Left ventricle myocardium inferior (tissue), 1 donor: Measurements from ENCODE around the gene EPHB3. TPM values are rescaled to one million over a fixed set of nuclear protein-coding genes. Genes with fewer than 3 reads are reported as not detected.

ENCODE experiments used
- DNase-seq: peaks from one replicate; pipeline ENCODE4 v3.0.0-alpha.2; 2020
- H3K27ac ChIP-seq: fragments of 200-600 bp; replicated peaks from 2 replicates; pipeline ENCODE4 v1.8.0; 2021
- H3K27me3 ChIP-seq: fragments of 200-600 bp; 2 replicates; pipeline ENCODE4 v1.8.0; 2021; ENCODE audit warnings: low read depth
- H3K36me3 ChIP-seq: fragments of 200-600 bp; 2 replicates; pipeline ENCODE4 v1.8.0; 2021
- H3K4me1 ChIP-seq: fragments of 200-600 bp; 2 replicates; pipeline ENCODE4 v1.8.0; 2021
- H3K4me3 ChIP-seq: fragments of 200-600 bp; 2 replicates; pipeline ENCODE4 v1.8.0; 2021; ENCODE audit warnings: mild to moderate bottlenecking, moderate library complexity
- H3K9me3 ChIP-seq: fragments of 200-600 bp; replicated peaks from 2 replicates; pipeline ENCODE4 v1.8.0; 2021
- intact Hi-C: fragments of 100-400 bp; cut with micrococcal nuclease; formaldehyde crosslinking; loops from one replicate; pipeline ENCODE4 v1.11.0; 2022
- total RNA-seq: library from RNA; stranded (reverse); fragmentation: NEBNext Ultra II Directional; extraction: Animal tissue kit (Norgen Biotek cat#: 25700); gene quantifications from one replicate; pipeline ENCODE4 v1.2.1, GENCODE V29; 2021
- TF ChIP-seq, protein P1 (sequence below): fragments of 200-600 bp; IDR thresholded peaks from 2 replicates; pipeline ENCODE4 v1.8.0; 2021; ENCODE audit warnings: antibody characterized with exemption, mild to moderate bottlenecking, borderline replicate concordance
- donor health status: DM: no; HTN: yes; CAD: no; lungs with severe emphysema.

EPHB3 gene
- total RNA-seq, 1 donor from 2014 or later = 5.0 TPM

DNA sequence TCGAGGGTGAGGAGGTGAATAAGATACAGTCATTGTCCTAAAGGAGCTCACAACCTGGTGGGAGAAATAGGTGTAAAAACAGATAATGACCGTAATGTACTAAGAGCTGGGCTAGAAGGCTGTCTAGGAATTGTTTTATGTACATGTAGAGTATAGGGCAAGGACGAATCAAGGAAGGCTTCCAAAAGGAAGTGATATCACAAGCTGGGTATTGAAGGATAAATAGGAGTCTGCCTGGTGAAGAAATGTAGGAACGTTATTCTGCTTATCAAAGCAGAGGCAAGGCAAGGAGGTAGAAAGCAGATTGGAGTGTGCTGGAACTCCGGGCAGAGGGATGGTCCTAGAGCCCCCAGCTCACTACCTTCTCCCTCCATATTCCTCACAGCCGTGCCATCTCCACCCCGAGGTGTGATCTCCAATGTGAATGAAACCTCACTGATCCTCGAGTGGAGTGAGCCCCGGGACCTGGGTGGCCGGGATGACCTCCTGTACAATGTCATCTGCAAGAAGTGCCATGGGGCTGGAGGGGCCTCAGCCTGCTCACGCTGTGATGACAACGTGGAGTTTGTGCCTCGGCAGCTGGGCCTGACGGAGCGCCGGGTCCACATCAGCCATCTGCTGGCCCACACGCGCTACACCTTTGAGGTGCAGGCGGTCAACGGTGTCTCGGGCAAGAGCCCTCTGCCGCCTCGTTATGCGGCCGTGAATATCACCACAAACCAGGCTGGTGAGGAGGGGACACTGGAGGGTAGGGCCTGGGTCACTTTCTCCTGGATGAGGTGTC lies 15.1 kb downstream of the EPHB3 start:
- TF ChIP-seq, protein P1, sequence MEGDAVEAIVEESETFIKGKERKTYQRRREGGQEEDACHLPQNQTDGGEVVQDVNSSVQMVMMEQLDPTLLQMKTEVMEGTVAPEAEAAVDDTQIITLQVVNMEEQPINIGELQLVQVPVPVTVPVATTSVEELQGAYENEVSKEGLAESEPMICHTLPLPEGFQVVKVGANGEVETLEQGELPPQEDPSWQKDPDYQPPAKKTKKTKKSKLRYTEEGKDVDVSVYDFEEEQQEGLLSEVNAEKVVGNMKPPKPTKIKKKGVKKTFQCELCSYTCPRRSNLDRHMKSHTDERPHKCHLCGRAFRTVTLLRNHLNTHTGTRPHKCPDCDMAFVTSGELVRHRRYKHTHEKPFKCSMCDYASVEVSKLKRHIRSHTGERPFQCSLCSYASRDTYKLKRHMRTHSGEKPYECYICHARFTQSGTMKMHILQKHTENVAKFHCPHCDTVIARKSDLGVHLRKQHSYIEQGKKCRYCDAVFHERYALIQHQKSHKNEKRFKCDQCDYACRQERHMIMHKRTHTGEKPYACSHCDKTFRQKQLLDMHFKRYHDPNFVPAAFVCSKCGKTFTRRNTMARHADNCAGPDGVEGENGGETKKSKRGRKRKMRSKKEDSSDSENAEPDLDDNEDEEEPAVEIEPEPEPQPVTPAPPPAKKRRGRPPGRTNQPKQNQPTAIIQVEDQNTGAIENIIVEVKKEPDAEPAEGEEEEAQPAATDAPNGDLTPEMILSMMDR = no peak
- Histone ChIP-seq H3K4me3 (no peak overlapping the region), H3K36me3 (peaks cover 17% of the 10 kb centered on the region), H3K27me3 (peaks cover 3% of the 10 kb centered on the region), H3K4me1 (peaks cover under 1% of the 10 kb centered on the region), H3K27ac (no peak overlapping the region), H3K9me3 (no peaks in the 10 kb centered on the region)
- intact Hi-C loops = no loop called here
- DNase-seq = no peak

DNA sequence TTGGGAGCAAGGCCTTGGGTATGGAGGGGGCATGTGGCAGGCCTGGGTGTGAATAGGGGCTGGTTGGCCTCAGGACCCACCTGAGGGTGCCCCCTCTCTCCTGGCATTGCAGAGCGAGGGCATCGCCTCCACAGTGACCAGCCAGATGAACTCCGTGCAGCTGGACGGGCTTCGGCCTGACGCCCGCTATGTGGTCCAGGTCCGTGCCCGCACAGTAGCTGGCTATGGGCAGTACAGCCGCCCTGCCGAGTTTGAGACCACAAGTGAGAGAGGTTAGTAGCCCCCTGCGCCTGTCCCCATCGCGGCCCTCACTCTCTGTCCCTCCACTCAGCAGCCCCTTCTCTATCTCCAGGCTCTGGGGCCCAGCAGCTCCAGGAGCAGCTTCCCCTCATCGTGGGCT lies 16.0 kb downstream of the EPHB3 start:
- DNase-seq = no peak
- no peak overlapping the region for H3K27ac ChIP-seq
- no peak overlapping the region for H3K4me3 ChIP-seq
- H3K4me1 ChIP-seq = peaks cover 9% of the 10 kb centered on the region
- intact Hi-C loops = no loop called here
- H3K27me3 ChIP-seq = peaks cover 5% of the 10 kb centered on the region
- H3K36me3 ChIP-seq = peaks cover 17% of the 10 kb centered on the region
- no peaks in the 10 kb centered on the region for H3K9me3 ChIP-seq
- TF ChIP-seq, protein P1 = no peak

DNA sequence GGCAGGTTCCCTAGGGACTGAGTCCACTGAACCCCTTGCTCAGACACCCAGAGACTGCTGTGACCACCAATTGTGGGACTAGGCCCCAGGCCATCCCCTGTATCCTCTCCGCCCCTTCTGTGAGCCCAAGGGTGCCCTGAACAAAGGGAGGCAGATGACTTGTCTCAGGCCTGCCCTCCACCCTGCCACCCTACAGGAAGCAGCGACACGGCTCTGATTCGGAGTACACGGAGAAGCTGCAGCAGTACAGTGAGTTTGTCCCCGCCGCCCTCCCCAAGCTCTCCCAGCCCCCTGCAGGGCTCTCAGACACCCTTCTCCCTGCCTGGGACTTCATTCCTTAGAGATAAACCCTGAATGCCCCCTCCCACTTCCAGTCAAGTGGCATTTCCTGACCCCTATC lies 16.6 kb downstream of the EPHB3 start:
- H3K27ac ChIP-seq = no peak overlapping the region
- no peak overlapping the region for H3K4me3 ChIP-seq
- no peaks in the 10 kb centered on the region for H3K9me3 ChIP-seq
- no peak for DNase-seq
- intact Hi-C loops = no loop called here
- peaks cover 13% of the 10 kb centered on the region for H3K36me3 ChIP-seq
- H3K4me1 ChIP-seq = peaks cover 16% of the 10 kb centered on the region
- H3K27me3 ChIP-seq = peaks cover 5% of the 10 kb centered on the region
- TF ChIP-seq, protein P1 = no peak

DNA sequence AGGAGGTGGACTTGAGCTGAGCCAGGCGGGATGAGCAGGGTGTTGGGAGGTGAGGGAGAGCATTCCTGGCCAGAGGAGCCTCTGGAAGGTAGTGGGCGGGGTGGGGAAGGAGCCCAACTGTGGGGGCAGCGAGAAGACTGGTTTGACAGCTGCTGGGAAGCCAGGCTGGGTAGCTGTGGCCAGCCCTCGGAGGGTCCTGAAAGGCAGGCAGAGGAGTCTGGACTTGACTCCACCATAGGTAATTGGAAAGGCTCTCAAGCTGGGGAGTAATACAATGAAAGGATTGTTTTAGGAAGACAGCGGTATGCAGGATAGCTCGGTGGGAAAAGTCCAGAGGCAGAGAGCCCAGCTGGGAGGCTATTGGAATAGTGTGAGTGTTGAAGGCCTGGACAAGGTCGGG lies 17.2 kb downstream of the EPHB3 start:
- Histone ChIP-seq H3K4me3 (no peak overlapping the region), H3K9me3 (no peaks in the 10 kb centered on the region), H3K27ac (no peak overlapping the region), H3K4me1 (peaks cover 22% of the 10 kb centered on the region), H3K36me3 (peaks cover 13% of the 10 kb centered on the region), H3K27me3 (peaks cover 5% of the 10 kb centered on the region)
- no peak for DNase-seq
- intact Hi-C loops = no loop called here
- TF ChIP-seq, protein P1 = no peak

DNA sequence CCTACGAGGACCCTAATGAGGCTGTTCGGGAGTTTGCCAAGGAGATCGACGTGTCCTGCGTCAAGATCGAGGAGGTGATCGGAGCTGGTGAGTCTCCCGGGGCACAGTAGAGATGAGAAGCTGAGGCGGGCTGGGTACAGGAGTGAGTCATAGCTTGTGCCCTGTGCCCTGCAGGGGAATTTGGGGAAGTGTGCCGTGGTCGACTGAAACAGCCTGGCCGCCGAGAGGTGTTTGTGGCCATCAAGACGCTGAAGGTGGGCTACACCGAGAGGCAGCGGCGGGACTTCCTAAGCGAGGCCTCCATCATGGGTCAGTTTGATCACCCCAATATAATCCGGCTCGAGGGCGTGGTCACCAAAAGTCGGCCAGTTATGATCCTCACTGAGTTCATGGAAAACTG lies 17.9 kb downstream of the EPHB3 start:
- intact Hi-C loops = no loop called here
- H3K36me3 ChIP-seq = peaks cover 13% of the 10 kb centered on the region
- H3K27ac ChIP-seq = no peak overlapping the region
- H3K9me3 ChIP-seq = no peaks in the 10 kb centered on the region
- TF ChIP-seq, protein P1 = no peak
- DNase-seq = no peak
- no peak overlapping the region for H3K4me3 ChIP-seq
- peaks cover 29% of the 10 kb centered on the region for H3K4me1 ChIP-seq
- peaks cover 9% of the 10 kb centered on the region for H3K27me3 ChIP-seq
